OCI-LY1 (cell line): Measurements from ENCODE around the gene CELF2.

Experiments used
- EZH2 ChIP-seq: fragments of 200-600 bp; sonication (generic), shearing (Covaris generic); IDR thresholded peaks from 2 replicates; pipeline ENCODE4 v1.8.0; 2017; ENCODE audit warnings: borderline replicate concordance, mixed run types, mild to moderate bottlenecking, antibody characterized with exemption, low read length, moderate library complexity, mixed read lengths
- TF ChIP-seq, protein P1 (sequence below): fragments of 200-600 bp; sonication (generic), shearing (Covaris generic); IDR thresholded peaks from 2 replicates; pipeline ENCODE4 v1.5.1; 2017; ENCODE audit warnings: mild to moderate bottlenecking, antibody characterized with exemption, low read length, moderate library complexity, mixed read lengths

DNA sequence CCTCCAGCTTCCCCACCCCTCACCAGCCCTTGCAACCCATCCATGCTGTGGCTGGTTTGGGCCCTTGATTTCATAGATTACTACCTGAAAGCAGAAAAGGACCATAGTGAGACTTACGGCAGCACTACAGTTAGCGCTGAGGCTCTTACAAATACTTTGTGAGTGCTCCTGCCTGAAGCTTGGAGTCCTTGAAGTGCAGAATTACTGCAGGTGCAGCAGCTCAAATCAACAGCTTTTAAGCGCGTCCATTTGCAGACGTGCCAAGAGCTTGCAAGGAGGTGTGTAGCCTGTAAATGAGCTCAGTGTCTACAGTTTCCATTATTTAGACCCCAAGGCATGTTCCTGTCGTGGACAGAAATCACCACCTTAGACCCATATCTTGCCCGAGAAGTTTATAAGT, 103.0 kb downstream of the CELF2 start:
- TF ChIP-seq, protein P1, sequence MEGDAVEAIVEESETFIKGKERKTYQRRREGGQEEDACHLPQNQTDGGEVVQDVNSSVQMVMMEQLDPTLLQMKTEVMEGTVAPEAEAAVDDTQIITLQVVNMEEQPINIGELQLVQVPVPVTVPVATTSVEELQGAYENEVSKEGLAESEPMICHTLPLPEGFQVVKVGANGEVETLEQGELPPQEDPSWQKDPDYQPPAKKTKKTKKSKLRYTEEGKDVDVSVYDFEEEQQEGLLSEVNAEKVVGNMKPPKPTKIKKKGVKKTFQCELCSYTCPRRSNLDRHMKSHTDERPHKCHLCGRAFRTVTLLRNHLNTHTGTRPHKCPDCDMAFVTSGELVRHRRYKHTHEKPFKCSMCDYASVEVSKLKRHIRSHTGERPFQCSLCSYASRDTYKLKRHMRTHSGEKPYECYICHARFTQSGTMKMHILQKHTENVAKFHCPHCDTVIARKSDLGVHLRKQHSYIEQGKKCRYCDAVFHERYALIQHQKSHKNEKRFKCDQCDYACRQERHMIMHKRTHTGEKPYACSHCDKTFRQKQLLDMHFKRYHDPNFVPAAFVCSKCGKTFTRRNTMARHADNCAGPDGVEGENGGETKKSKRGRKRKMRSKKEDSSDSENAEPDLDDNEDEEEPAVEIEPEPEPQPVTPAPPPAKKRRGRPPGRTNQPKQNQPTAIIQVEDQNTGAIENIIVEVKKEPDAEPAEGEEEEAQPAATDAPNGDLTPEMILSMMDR = no peak
- no peak for TF ChIP-seq EZH2
